Nephron (organoid): ENCODE data around the gene SPARC.

Experiments used
- H3K27ac Mint-ChIP-seq, 3 experiments: 2 replicates each; pipeline ENCODE4 v1.8.0; 2020; ENCODE audit warnings: mixed read lengths in 3 of 3, mild to moderate bottlenecking in 2 of 3, moderate library complexity in 1 of 3
- H3K27me3 Mint-ChIP-seq: 2 replicates; pipeline ENCODE4 v1.8.0; 2021; ENCODE audit warnings: low read depth, mild to moderate bottlenecking, moderate library complexity, mixed read lengths
- H3K36me3 Mint-ChIP-seq: 2 replicates; pipeline ENCODE4 v1.8.0; 2020; ENCODE audit warnings: low read depth, mixed read lengths
- H3K4me1 Mint-ChIP-seq: 2 replicates; pipeline ENCODE4 v1.8.0; 2020; ENCODE audit warnings: mixed read lengths
- H3K4me3 Mint-ChIP-seq, 3 experiments: 2 replicates each; pipeline ENCODE4 v1.8.0; 2020; ENCODE audit warnings: mild to moderate bottlenecking in 3 of 3, mixed read lengths in 3 of 3, moderate library complexity in 2 of 3
- H3K9me3 Mint-ChIP-seq: 2 replicates; pipeline ENCODE4 v1.8.0; 2020; ENCODE audit warnings: mixed read lengths
- CTCF ChIP-seq, 3 experiments: fragments of 200-600 bp; sonication (generic); IDR thresholded peaks; one replicate each; pipeline ENCODE4 v1.5.0; 2021; ENCODE audit warnings: antibody characterized with exemption in 3 of 3; ENCODE audit not compliant: unreplicated experiment in 3 of 3

Gene SPARC

GRCh38 chr5:151708126-151708525 is 21.4 kb upstream of the SPARC start:
- peaks cover 33% of the 10 kb centered on the region for H3K4me1 Mint-ChIP-seq
- H3K36me3 Mint-ChIP-seq = no peaks in the 10 kb centered on the region
- no peaks in the 10 kb centered on the region for H3K27me3 Mint-ChIP-seq
- H3K4me3 Mint-ChIP-seq = no peak overlapping the region
- TF ChIP-seq CTCF (IDR thresholded peaks at IDR 0.05; ENCODE audit: unreplicated experiment in 3 of 3) = no peak
- peaks cover 7% of the 10 kb centered on the region for H3K9me3 Mint-ChIP-seq
- peak overlapping the region; percentile 67 to 94 (median 87) for H3K27ac Mint-ChIP-seq

GRCh38 chr5:151707567-151707966 is 20.9 kb upstream of the SPARC start:
- Mint-ChIP-seq H3K4me3 (peak overlapping the region in 1 of 3 experiments; percentile 16), H3K36me3 (no peaks in the 10 kb centered on the region), H3K4me1 (peaks cover 38% of the 10 kb centered on the region), H3K27me3 (no peaks in the 10 kb centered on the region), H3K27ac (peak overlapping the region; percentile 67 to 94 (median 87)), H3K9me3 (peaks cover 3% of the 10 kb centered on the region)
- TF ChIP-seq CTCF (IDR thresholded peaks at IDR 0.05; ENCODE audit: unreplicated experiment in 3 of 3) = no peak

DNA sequence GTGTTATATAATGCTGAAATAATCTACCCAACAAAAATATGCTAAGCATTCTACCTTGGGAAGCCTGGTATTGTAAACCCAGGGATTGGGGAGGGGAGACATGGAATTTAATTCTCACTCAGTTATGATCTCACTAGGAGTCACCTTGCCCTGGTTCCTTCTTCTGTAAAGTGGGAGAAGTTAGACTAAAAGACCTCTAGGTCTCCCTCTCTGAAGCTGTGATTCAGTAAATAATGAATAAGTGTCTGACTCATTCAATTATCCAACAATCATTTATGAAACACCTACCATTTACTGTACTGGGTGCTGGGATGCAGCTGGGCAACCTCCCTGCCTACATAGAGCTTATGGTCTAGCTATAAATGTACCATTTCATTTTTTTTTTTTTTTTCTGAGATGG is 20.2 kb upstream of the SPARC start:
- H3K36me3 Mint-ChIP-seq = no peaks in the 10 kb centered on the region
- peaks cover 44% of the 10 kb centered on the region for H3K4me1 Mint-ChIP-seq
- H3K27ac Mint-ChIP-seq = no peak overlapping the region
- no peak for TF ChIP-seq CTCF (IDR thresholded peaks at IDR 0.05; ENCODE audit: unreplicated experiment in 3 of 3)
- H3K9me3 Mint-ChIP-seq = no peaks in the 10 kb centered on the region
- no peak overlapping the region for H3K4me3 Mint-ChIP-seq
- H3K27me3 Mint-ChIP-seq = no peaks in the 10 kb centered on the region

GRCh38 chr5:151703780-151704179 is 17.1 kb upstream of the SPARC start:
- Mint-ChIP-seq H3K9me3 (no peaks in the 10 kb centered on the region), H3K4me3 (no peak overlapping the region), H3K27ac (peak overlapping the region; percentile 86 to 100 (median 93)), H3K36me3 (no peaks in the 10 kb centered on the region), H3K4me1 (peaks cover 65% of the 10 kb centered on the region), H3K27me3 (no peaks in the 10 kb centered on the region)
- TF ChIP-seq CTCF (IDR thresholded peaks at IDR 0.05; ENCODE audit: unreplicated experiment in 3 of 3) = no peak

DNA sequence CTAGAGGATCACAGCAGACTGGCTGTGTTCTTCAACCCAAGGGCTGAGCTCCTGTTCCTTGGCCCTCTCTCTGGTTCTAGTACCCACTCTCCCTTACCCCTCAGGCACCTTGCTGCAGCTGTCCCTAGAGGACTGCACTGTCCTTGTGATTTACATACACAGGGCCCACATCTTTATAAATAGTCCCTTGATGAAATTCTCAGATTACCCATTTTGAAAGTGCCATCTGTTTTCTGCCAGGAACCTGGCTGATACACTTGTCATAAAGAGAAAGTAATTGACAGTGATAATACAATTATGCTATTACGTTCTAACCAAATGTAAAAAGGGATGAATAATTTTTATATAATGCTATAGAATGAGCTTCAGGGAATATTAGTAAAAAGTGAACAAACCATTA is 16.5 kb upstream of the SPARC start:
- no peaks in the 10 kb centered on the region for H3K27me3 Mint-ChIP-seq
- no peaks in the 10 kb centered on the region for H3K36me3 Mint-ChIP-seq
- H3K4me1 Mint-ChIP-seq = peaks cover 62% of the 10 kb centered on the region
- H3K27ac Mint-ChIP-seq = peak overlapping the region; percentile 86 to 100 (median 93)
- H3K9me3 Mint-ChIP-seq = no peaks in the 10 kb centered on the region
- TF ChIP-seq CTCF (IDR thresholded peaks at IDR 0.05; ENCODE audit: unreplicated experiment in 3 of 3) = no peak
- no peak overlapping the region for H3K4me3 Mint-ChIP-seq

DNA sequence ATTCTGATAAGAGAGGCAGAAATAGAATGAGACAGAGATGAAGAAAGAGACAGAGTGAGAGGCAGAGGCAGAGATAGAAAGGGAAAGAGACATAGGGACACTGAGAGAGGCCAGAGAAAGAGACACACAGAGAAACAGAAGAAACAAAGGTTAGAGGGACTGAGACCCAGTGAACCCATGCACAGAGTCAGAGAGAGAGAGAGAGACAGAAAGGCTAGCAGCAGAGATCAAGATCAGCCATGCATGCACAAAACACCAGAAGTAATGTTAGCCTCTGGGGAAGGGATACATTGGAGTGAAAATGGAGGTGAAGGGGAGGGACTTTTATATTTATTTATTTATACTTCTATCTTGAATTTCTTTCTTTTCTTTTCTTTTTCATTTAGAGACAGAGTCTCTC is 14.1 kb upstream of the SPARC start:
- H3K36me3 Mint-ChIP-seq = no peaks in the 10 kb centered on the region
- H3K27ac Mint-ChIP-seq = peak overlapping the region; percentile 99 to 100 (median 100)
- H3K4me1 Mint-ChIP-seq = peaks cover 70% of the 10 kb centered on the region
- no peaks in the 10 kb centered on the region for H3K9me3 Mint-ChIP-seq
- no peaks in the 10 kb centered on the region for H3K27me3 Mint-ChIP-seq
- H3K4me3 Mint-ChIP-seq = peak overlapping the region in 1 of 3 experiments; percentile 1
- no peak for TF ChIP-seq CTCF (IDR thresholded peaks at IDR 0.05; ENCODE audit: unreplicated experiment in 3 of 3)
